GM19043 (cell line): ENCODE data around the gene PRPF6.

Experiments used
- ATAC-seq: cut with Tn5 transposase; IDR thresholded peaks from one replicate; pipeline ENCODE4 v1.9.1; 2021; ENCODE audit warnings: low read depth; ENCODE audit not compliant: unreplicated experiment

Gene PRPF6

DNA sequence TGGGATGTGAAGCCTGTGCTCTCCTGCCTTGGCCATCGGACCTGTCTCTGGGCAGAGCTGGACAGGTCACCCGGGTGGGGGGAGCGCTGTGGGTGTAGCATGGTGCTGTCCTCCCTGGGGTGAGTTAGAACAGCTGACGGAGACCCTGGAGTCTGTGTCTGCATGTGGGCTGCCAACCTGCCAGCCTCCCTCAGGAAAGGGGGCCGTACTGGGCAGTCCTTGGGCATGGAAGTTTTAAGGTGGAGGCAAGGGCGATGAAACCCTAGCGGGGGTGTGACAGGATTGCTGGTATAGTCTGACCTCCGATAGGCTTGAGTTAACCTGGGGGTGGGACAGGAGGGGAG is 66.1 kb downstream of the PRPF6 start:
- no peak for ATAC-seq

DNA sequence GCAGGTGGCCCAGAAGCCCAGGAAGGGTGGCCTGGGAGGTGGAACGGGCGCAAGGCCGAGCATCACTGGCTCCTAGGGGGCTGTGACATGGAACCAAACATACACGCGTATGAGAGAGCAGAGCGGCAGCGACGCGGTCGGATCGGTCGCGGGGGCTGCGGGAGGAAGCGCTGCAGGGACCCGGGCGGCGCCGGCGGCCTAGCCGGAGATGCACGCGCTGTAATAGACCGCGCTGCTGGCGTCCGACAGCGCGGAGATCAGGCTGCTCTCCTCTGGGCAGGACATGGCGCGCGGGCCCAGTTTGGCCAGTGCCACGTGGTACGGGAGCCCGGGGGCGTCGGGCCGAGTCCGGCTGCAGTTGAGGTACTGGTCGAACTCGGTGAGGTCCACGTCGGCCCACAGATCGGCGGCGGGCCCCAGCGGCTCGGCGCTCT is 67.1 kb downstream of the PRPF6 start:
- ATAC-seq: no peak

DNA sequence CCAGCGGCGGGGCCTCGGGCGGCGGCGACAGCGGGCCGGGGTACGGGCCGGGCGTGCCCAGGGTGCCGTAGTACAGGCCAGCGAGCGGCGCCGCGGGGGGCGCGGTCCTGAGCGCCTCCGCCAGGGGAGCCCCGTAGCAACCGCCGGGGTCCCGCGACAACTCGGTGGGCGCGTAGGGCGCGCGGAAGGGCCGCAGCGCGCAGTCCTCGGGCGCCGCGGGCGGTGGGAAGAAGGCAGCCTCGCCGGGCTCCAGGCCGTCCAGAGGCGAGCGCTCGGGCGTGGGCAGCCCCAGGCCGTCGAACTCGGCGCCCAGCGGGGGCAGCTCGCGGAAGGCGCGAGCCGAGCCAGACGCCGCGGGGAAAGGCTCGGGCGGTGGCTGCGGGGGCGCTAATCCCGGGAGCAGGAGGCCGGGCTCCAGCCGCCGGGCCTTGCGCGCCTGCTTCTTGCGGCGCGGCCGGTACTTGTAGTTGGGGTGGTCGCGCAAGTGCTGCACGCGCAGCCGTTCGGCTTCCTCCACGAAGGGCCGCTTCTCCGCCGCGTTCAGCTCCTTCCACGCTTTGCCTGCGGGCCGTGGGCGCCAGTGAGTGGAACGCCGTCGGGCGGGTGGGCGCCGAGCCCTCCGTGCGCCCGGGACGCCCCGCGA is 67.6 kb downstream of the PRPF6 start:
- no peak for ATAC-seq

DNA sequence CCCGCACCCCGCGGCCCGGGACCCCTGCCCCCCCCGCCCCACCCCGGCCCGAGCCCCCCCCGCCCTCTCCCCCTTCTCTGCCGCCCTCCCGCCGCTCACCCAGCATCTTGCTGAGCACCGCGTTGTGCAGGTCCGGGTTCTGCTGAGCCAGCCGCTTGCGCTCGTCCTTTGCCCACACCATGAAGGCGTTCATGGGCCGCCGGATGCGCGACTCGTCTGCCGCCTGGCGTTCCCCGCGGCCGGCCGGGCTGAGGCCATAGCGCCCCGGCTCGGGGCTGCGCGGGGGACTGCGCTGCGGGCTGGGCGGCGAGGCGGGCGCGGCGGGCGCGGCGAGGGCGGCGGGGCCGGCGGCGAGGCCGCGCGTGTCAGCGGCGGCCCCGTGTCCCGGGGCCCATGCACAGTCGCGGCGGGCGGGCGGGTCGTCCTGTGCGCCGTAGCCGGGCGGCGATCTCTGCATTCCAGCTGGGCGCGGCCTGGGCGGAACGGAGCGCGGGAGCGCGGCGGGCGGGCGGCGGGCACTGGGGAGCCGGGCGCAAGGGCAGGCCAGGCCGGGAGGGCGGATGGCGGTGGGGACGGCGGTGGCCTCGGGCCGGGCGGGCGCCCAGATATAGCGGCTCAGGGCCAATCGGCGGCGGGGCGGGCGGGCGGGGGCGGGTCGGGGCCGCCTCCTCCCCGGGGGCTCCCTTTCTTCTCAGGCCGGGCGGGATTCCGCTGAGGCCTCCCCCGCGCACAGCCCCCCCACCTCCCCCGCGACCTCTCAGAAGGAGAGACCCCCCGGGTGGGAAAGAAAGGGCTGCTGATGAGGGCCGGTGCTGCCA is 68.3 kb downstream of the PRPF6 start, which contains the start of gene SOX18:
Gene SOX18, minus strand, starts transcription at position 580 of the 818 bp plus-strand sequence. Its CDS starts 123 bp downstream, at position 457.
- no peak for ATAC-seq

- ATAC-seq: no peak
Observed at GRCh38 chr20:64049878-64050260, 68.9 kb downstream of the PRPF6 start.

DNA sequence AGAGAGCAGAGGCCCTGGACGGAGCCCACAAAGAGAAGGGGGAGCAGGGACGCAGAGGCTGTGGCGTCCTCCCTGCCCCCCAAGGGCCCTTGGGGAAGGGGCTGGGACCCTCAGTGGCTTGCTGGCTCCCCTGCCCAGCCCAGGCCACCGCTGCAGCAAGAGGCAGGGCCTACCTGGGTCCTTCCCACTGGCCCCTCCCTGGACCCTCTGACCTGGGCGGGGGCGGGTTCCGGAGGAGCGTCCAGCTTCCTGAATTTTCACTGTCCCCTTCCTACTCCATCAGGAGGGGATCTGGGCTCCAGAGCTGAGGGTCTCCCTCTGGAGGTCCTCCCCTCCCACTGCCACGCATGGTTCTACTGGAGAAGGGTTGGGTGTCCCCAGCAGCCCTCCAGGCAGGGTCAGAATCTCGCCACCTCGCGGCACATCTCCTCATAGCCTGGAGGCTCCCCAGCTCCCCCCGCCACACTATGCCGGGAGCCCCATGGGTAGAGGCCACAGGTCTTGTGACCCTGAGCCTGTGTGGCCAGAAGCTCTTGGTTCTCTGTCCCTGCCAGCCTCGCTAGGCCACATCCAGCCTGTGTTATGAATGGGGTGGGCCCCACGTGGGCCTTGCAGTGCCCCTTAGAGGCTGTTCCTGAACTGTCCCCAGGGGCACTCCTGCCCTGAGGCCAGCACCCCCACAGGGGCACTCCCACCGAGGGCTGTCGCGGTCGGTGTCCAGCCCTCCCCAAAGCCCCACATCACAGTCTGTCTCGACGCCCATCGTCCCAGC is 69.5 kb downstream of the PRPF6 start:
- no peak for ATAC-seq

- ATAC-seq: no peak
Observed at GRCh38 chr20:64051033-64051452, 70.1 kb downstream of the PRPF6 start.

DNA sequence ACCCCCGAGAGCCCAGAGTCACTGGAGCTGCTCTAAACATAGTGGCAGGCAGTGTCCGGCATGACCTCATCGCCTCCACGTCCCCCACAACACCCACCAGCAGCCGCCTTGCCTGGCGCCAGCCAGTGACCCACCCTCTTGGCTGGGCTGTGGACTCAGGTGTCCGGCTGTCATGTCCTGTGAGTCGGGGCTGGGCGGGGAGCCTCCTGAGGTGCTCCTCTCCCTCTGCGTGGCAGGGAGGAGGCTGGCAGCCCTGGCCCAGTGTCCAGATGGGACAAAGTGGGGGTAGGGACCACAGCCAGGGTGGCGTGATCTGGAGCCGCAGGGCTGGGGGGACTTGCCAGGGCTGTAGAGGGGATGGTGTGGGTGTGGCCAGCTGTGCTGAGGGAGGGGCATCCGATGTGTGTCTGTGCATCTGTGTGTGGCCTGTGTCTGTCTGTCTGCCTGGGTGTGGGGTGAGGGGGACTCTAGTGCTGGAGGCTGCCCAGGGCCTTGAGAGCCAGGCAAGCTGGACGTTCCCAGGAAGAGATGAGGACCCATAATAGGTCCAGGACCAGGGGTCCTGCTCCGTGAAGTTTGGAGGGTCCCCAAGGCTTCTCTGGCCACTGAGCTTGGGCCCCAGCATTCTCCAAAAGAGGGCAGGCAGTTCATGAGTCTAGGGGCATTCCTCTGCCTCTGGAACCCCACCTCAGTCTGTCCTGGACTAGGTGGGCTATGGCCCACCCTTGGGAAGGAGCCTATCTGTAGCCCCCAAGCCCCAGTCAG is 70.8 kb downstream of the PRPF6 start:
- ATAC-seq: no peak

DNA sequence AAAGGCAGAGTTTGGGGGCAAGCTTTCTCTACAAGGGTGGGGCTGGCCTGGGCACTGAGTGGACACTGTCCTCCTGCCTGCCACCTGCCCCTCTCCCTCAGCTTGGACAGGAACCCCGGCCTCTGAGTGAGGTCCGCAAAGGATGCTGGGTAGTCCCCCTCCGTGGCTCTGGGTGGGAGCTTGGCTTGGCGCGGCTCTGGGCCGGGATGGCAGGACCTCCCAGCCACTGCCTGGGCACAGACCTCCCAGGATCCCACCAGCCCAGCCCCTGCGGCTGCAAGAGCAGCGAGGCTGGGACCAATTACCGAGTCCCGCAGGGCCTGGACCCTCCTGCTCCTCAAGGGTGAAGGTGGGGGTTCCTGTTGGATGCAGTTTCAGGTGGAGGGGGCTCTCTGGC is 71.4 kb downstream of the PRPF6 start:
- no peak for ATAC-seq

GRCh38 chr20:64052987-64053840 is 72.3 kb downstream of the PRPF6 start:
- ATAC-seq: no peak

GRCh38 chr20:64053841-64054661 is 73.1 kb downstream of the PRPF6 start:
- no peak for ATAC-seq

DNA sequence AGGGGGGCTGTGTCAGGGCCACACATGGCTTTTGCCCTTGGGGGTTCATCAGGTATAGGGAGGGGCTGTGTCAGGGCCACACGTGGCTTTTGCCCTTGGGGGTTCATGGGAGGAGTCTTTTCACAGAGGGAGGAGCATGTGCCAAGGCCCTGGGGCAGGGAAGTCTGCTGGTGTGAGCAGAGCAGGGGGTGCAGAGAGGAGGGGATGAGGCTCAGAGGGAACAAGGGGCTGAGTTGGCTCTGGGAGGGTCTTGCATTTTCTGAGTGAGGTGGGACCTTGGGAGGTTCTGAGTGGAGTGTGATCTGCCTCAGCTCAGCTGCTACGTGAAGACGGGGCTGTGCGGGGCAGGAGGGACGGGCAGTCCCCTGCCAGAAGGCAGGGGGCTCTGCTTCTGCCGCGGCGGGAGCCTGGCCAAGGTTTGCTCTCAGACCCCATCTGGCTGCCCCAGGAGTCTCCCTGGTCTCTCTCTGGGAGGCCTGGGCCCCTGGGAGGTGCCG is 74.5 kb downstream of the PRPF6 start:
- no peak for ATAC-seq

GRCh38 chr20:64055893-64056638 is 75.1 kb downstream of the PRPF6 start:
- no peak for ATAC-seq

- no peak for ATAC-seq
Observed at GRCh38 chr20:64056639-64056888, 75.6 kb downstream of the PRPF6 start.

- ATAC-seq: no peak
Observed at GRCh38 chr20:64056889-64057627, 76.1 kb downstream of the PRPF6 start.

DNA sequence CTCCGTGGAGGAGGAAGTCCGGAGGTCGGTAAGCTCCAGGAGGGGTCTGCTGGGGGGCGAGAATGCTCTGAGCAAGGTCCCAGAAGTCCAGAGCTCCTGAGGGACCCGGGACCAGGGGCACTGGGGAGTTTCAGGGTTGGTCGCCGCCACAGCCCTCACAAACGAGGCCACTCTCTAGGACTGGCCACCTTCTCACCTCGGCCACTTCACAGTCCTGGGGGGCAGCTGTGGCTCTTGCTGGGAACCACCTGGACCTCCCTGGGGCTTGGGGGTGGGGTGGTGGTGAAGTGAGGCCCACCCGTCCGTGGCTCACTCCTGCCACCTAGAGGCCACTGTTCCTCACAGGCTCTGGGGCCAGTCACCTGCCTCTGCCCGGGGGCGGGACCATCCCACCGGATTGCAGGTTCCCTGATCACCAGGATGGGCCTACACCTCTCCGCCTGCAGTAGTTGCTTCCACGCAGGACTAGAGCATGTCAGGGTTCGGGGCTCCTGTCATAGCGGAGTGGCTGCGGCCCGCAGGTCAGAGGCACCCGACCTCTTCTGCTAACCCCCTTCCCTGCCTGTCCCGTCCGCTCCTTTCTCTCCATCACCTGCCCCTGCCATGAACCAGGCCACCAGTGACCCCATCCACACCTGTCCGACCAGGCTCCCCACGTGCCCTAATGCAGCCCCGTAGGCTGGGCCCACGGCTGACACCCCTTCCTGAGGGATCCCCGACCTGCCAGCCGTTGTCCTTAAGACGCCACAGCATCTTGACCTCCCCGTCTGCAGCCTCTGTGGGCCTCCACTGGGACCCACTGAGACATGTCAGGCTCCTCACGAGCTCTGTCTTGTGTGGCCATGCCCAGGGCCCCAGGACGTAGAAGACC is 76.9 kb downstream of the PRPF6 start:
- ATAC-seq: peak; percentile 48

DNA sequence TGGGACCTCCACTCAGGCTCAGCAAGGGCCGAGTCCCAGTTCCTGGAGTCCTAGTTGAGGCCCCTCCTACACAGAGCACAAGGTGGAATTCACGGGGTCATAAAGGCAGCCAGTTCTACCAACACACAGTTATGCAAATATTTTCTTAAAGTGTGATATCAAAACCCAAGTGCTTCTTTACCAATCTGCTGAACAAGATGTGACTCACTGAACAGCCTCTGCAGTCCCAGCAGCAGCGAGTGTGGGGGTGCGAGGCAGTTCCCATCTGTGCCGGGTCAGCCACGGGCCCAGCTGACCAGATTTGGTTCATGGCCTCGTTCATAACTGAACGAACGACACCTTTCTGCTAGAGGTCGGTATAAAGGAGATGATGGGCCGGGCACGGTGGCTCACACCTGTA is 77.6 kb downstream of the PRPF6 start:
- no peak for ATAC-seq
